ENCODE data around the gene CORIN.
"Not testable (repeated sequence)": the region's sequence is repeated elsewhere in the genome, so short reads cannot be mapped to it uniquely, and the experiment has no call there.

CORIN gene

DNA sequence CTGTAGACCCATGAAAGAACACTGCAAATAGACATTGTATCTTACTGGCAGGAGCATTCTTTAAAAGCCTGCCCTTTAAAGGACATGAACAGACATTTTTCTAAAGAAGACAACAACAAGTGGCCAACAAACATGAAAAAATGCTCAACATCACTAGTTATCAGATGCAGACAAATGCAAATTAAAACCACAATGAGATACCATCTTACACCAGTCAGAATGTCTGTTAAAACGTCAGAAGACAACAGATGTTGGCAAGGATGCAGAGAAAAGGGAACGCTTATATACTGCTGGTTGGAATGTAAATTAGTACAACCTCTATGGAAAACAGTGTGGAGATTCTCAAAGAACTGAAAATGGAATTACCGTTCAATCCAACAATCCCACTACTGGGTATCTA lies 275.6 kb downstream of the CORIN start:
- DNase-seq (ENCODE audit: low read depth) = no peak

DNA sequence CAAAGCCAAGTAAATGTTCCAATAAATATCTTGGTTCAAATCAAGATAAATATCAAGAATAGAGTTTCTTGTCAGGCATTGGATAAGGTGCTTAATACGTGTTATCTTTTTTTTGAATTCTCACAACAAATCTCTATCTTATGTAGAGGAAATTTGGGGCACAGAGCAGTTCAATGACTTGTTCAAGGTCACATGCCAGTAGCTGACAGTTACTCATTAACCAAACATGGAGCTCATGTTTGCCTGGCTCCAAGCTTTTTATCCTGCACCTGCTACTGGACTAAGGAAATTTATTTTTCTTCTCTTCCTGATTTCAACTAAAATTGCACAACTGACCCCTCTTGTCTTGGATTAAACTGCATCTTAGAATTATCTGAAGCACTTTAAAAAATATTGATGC lies 276.5 kb downstream of the CORIN start:
- no peak for DNase-seq (ENCODE audit: low read depth)

DNA sequence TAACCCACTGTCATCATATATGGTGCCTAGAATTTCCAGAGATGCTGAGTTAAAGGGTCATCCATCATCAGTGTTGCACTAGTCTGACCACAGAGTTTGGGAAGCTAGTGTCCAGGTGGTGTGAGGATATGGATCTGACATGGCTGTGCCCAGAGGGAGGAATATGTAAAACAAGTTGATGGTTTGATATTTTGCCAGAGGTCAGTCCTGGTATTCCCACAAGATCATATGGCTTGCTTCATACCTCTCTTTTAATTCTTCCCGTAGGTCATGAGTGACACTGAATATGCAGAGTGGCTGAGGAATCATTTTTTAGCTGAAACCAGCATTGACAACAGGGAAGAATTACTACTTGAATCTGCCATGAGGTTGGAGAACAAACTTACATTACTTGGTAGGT lies 277.2 kb downstream of the CORIN start:
- no peak for DNase-seq (ENCODE audit: low read depth)

DNA sequence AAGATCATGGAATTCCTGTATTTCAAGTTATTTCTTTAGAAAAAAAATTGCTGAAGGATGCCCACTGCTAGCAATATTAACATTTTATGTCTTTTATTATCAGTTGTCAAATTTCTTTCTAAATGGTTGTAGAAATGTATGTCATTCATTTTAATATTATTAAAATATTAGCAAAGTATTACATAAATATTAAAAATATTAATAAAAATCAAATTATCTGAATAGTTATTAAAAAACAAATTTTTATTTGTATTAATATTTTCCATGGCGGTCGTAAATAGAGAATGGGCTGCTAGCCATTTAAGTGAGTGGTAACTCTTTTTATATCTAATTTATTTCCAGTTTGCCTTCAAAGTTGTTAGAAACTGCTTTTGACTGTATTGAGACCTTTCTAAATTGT lies 280.6 kb downstream of the CORIN start:
- DNase-seq (ENCODE audit: low read depth) = no peak

DNA sequence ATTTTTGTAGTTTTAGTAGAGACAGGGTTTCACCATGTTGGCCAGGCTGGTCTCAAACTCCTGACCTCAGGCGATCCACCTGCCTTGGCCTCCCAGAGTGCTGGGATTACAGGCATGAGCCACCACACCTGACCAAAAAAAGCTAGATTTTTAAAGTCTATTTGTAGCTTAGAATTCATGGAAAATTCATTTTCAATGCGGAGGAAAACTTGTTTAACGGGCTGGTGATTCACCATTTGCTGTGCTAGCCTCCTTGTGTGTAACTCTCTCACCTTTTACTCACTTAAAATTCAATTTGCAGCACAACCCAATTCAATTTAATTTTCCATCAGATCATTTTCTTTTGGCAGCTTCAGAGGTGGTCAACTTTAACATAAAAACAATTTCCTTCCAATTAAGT lies 281.9 kb downstream of the CORIN start:
- not testable (repeated sequence) for DNase-seq (ENCODE audit: low read depth)

DNA sequence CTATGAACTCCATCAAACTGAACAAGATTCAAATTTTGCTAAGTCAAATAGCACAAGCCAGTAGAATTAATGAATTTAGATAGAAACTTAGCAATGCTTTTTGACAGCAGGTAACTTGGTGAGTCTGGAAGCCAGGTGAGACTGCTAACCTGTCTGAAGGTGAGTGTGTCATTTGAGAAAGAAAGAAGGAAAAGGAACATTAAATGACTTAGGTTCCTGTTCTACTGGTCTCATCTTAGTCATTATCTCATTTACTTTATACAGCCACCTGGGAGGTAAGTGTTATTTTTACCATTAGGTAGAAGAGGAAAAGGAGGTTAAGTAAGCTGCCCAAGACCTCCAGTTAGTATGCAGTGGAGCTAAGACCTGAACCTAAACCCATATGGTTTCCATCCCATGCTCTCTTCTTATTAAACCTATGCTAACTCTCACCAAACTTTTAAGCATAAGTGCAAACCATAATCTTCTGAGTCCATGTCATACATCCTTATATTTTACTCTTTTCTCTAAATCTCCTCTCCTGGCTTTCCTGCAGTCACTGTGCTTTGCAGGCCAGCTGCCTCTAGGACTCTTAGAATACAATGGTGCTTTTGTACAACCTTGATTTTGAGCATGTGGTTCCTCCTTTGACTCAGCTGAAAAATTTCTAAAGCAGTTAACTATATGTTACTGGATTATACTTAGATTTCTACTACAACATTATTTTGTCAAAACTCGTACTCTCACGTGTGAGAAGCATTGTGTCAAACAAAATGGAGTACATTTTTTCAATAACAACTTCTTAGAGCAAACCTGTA lies 284.3 kb downstream of the CORIN start:
- no peak for DNase-seq (ENCODE audit: low read depth)

DNA sequence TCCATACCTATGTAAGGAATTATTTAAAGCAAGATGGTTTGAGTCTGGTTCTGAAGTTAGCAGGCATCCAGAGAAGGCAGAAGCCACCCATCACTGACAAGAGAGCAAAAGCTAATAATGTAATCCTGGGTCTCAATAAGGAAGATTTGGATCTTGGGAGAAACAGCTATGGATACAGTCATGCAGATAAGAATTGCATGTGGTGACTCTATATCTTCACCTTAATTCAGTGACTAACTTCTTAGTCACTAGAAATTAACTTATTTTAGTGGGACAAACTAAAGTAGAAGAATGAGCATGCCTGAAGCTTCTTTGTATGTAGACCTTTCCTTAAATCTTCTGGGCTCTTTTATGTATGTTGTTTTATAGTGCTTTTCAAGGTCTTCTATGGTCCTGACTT lies 286.2 kb downstream of the CORIN start:
- no peak for DNase-seq (ENCODE audit: low read depth)

DNA sequence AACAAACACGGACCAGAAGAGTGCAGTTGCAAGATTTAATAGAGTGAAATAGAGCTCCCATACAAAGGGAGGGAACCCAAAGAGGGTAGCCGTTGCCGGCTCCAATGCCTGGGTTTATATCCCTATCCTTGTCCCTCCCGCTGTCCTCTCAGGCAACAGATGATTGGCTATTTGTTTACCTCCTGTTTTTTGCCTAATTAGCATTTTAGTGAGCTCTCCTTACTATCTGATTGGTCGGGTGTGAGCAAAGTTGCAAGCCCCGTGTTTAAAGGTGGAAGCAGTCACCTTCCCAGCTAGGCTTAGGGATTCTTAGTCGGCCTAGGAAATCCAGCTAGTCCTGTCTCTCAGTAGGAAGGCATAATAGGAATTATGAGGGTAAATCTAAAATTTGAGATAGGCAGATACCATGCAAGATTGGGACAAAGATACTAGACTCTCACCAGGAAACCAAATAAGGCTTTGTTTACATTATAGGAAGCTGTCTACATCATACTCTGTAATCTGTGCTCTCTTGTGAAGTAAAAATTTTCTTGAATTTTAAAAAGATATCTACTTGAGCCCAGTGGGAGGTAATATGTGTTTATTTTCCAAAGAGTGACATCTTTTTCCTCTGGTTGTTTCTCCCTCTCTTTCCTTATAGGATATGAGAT lies 286.8 kb downstream of the CORIN start:
- DNase-seq (ENCODE audit: low read depth) = no peak

DNA sequence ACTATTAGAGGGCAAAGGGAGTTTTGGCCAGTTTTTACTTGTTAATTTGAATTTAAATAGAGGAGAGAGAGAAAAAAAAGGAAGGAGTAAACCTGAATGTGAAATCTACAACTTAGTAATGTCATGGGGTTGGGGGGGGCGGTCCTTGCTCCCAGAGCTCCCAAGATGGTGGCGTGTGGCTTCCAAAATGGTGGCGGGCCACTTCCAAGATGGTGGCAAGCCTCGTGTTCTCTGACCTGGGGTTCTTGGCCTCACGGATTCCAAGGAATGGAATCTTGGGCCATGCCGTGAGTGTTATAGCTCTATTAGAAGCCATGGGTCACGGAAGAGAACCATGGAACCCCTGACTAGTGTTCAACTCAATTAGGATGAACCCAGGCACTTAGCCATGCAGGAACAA lies 287.5 kb downstream of the CORIN start:
- not testable (repeated sequence) for DNase-seq (ENCODE audit: low read depth)

All from activated T-cell treated with anti-CD3 and anti-CD28 coated beads for 48 hours (primary cell).